Astrocyte (in vitro differentiated cells and primary cell): ENCODE data around the gene CUEDC1. TPM values are rescaled to one million over a fixed set of nuclear protein-coding genes. Genes with fewer than 3 reads are reported as not detected.

Source experiments
- DNase-seq: peaks from one replicate; pipeline ENCODE4 v3.0.0-alpha.2; 2010; ENCODE audit warnings: low read depth
- FAIRE-seq: peaks from 2 replicates; lab custom pipeline; 2011; peaks lifted over from hg19 to GRCh38; lab: Jason Lieb, UNC
- H2AFZ ChIP-seq: 2 replicates; pipeline ENCODE4 v1.6.0; 2012; ENCODE audit warnings: low read depth, low read length, inconsistent platforms
- H3K27ac ChIP-seq: 2 replicates; pipeline ENCODE4 v1.5.1; 2011; ENCODE audit warnings: low read depth, low read length, inconsistent platforms
- H3K27me3 ChIP-seq: 2 replicates; pipeline ENCODE4 v1.6.0; 2011; ENCODE audit warnings: low read length, inconsistent platforms; ENCODE audit not compliant: insufficient read depth
- H3K36me3 ChIP-seq: 2 replicates; pipeline ENCODE4 v1.5.1; 2011; ENCODE audit warnings: low read length, inconsistent platforms; ENCODE audit not compliant: insufficient read depth
- H3K4me1 ChIP-seq: 2 replicates; pipeline ENCODE4 v1.5.1; 2011; ENCODE audit warnings: low read length, inconsistent platforms; ENCODE audit not compliant: insufficient read depth
- H3K4me2 ChIP-seq: 2 replicates; pipeline ENCODE4 v1.6.0; 2012; ENCODE audit warnings: low read length, inconsistent platforms
- H3K4me3 ChIP-seq: 2 replicates; pipeline ENCODE4 v1.5.1; 2011; ENCODE audit warnings: low read depth, mild to moderate bottlenecking, low read length, inconsistent platforms; ENCODE audit not compliant: insufficient read depth
- H3K79me2 ChIP-seq: 2 replicates; pipeline ENCODE4 v1.6.0; 2012; ENCODE audit warnings: mild to moderate bottlenecking, low read length, inconsistent platforms; ENCODE audit not compliant: insufficient read depth
- H3K9ac ChIP-seq: 2 replicates; pipeline ENCODE4 v1.6.0; 2012; ENCODE audit warnings: mild to moderate bottlenecking, low read length, inconsistent platforms
- H3K9me3 ChIP-seq: 2 replicates; pipeline ENCODE4 v1.5.1; 2012; ENCODE audit warnings: low read depth, mild to moderate bottlenecking, low read length, inconsistent platforms; ENCODE audit not compliant: insufficient read depth
- H4K20me1 ChIP-seq: 2 replicates; pipeline ENCODE4 v1.6.0; 2012; ENCODE audit warnings: low read length, inconsistent platforms; ENCODE audit not compliant: insufficient read depth
- H3K27ac Mint-ChIP-seq: one replicate; pipeline ENCODE4 v1.8.0; 2021; ENCODE audit warnings: mild to moderate bottlenecking, mixed read lengths; ENCODE audit not compliant: unreplicated experiment
- H3K27me3 Mint-ChIP-seq: one replicate; pipeline ENCODE4 v1.8.0; 2021; ENCODE audit warnings: low read depth, mixed read lengths; ENCODE audit not compliant: unreplicated experiment
- H3K36me3 Mint-ChIP-seq: one replicate; pipeline ENCODE4 v1.8.0; 2021; ENCODE audit warnings: low read depth, mixed read lengths; ENCODE audit not compliant: unreplicated experiment
- H3K4me1 Mint-ChIP-seq: one replicate; pipeline ENCODE4 v1.8.0; 2021; ENCODE audit warnings: low read depth, mixed read lengths; ENCODE audit not compliant: unreplicated experiment
- H3K4me3 Mint-ChIP-seq: one replicate; pipeline ENCODE4 v1.8.0; 2021; ENCODE audit warnings: mild to moderate bottlenecking, moderate library complexity, mixed read lengths; ENCODE audit not compliant: unreplicated experiment
- H3K9me3 Mint-ChIP-seq: one replicate; pipeline ENCODE4 v1.8.0; 2021; ENCODE audit warnings: mild to moderate bottlenecking, mixed read lengths; ENCODE audit not compliant: unreplicated experiment
- CTCF ChIP-seq: IDR thresholded peaks from 2 replicates; pipeline ENCODE4 v1.5.1; 2011; ENCODE audit warnings: low read depth, mild to moderate bottlenecking, inconsistent platforms, low read length, moderate library complexity; ENCODE audit not compliant: insufficient read depth
- EZH2 ChIP-seq: IDR thresholded peaks from 2 replicates; pipeline ENCODE4 v1.6.1; 2012; ENCODE audit warnings: mild to moderate bottlenecking, low read length, inconsistent platforms; ENCODE audit not compliant: insufficient read depth
- total RNA-seq: library from RNA; stranded (reverse); gene quantifications from 2 replicates; pipeline ENCODE4 v1.2.1, GENCODE V29; 2021

The CUEDC1 gene
- total RNA-seq, 1 donor from 2014 or later, result 43.7 TPM

- Histone ChIP-seq H3K9ac (no peak overlapping the region), H3K36me3 (no peaks in the 10 kb centered on the region), H3K27me3 (no peaks in the 10 kb centered on the region), H3K4me1 (peaks cover 24% of the 10 kb centered on the region), H3K79me2 (peaks cover 29% of the 10 kb centered on the region), H4K20me1 (no peaks in the 10 kb centered on the region), H3K4me3 (no peak overlapping the region), H2AFZ (no peak overlapping the region), H3K4me2 (peak overlapping the region; percentile 96), H3K27ac (no peak overlapping the region), H3K9me3 (no peaks in the 10 kb centered on the region)
- DNase-seq, result no peak
- no peak for FAIRE-seq
- Mint-ChIP-seq H3K4me1 (peaks cover 36% of the 10 kb centered on the region), H3K27ac (peak overlapping the region; percentile 87), H3K36me3 (no peaks in the 10 kb centered on the region), H3K4me3 (peak overlapping the region; percentile 84), H3K9me3 (peaks cover 2% of the 10 kb centered on the region), H3K27me3 (no peaks in the 10 kb centered on the region)
- TF ChIP-seq CTCF (no peak), EZH2 (no peak)
Observed at GRCh38 chr17:57956291-57957119, 1.3 kb upstream of the CUEDC1 start.

GRCh38 chr17:57954397-57955182, 622 bp downstream of the CUEDC1 start:
- Histone ChIP-seq H3K36me3 (no peaks in the 10 kb centered on the region), H3K9ac (peak overlapping the region; percentile 85), H3K4me3 (peak overlapping the region; percentile 67), H3K4me2 (peak overlapping the region; percentile 86), H4K20me1 (no peaks in the 10 kb centered on the region), H3K27ac (peak overlapping the region; percentile 57), H3K27me3 (no peaks in the 10 kb centered on the region), H2AFZ (peak overlapping the region; percentile 67), H3K9me3 (no peaks in the 10 kb centered on the region), H3K4me1 (peaks cover 37% of the 10 kb centered on the region), H3K79me2 (peaks cover 37% of the 10 kb centered on the region)
- Mint-ChIP-seq H3K9me3 (peaks cover 2% of the 10 kb centered on the region), H3K4me3 (peak overlapping the region; percentile 91), H3K27me3 (no peaks in the 10 kb centered on the region), H3K36me3 (no peaks in the 10 kb centered on the region), H3K27ac (peak overlapping the region; percentile 93), H3K4me1 (peaks cover 51% of the 10 kb centered on the region)
- TF ChIP-seq CTCF, result no peak
- no peak for TF ChIP-seq EZH2
- no peak for DNase-seq
- no peak for FAIRE-seq
